Stomach (tissue), 9 donors: ENCODE data around the gene BCL6. TPM values are rescaled to one million over a fixed set of nuclear protein-coding genes. Genes with fewer than 3 reads are reported as not detected.

Experiments
- DNase-seq, 2 donors: peaks; one replicate each; pipeline versions ENCODE4 v3.0.0 to v3.0.0-alpha.2; 2013 to 2019
- H3K27ac ChIP-seq, 5 donors: fragments of 200-600 bp in 4 of 5; sonication (generic) in 4 of 5; one replicate each; pipeline ENCODE4 v1.5.1; 2013 to 2019; ENCODE audit warnings: mild to moderate bottlenecking in 1 of 5, moderate library complexity in 1 of 5
- H3K27me3 ChIP-seq, 3 donors: fragments of 200-600 bp; sonication (generic); one replicate each; pipeline ENCODE4 v1.5.1; 2017 to 2019; ENCODE audit warnings: mixed run types in 1 of 3
- H3K36me3 ChIP-seq, 4 donors: fragments of 200-600 bp; sonication (generic); 1 replicate in 3 of 4; 2 replicates in 1 of 4; pipeline ENCODE4 v1.5.1; 2016 to 2019
- H3K4me1 ChIP-seq, 4 donors: fragments of 200-600 bp; sonication (generic); one replicate each; pipeline ENCODE4 v1.5.1; 2016 to 2019
- H3K4me3 ChIP-seq, 4 donors: fragments of 200-600 bp; sonication (generic) in 3 of 4; one replicate each; pipeline ENCODE4 v1.5.1; 2016 to 2019; ENCODE audit warnings: mild to moderate bottlenecking in 1 of 4
- H3K9me3 ChIP-seq, 4 donors: fragments of 200-600 bp; sonication (generic); one replicate each; pipeline ENCODE4 v1.5.1; 2016 to 2019
- CTCF ChIP-seq, 7 experiments: fragments of 450-650 bp in 4 of 7; fragments of 200-600 bp in 3 of 7; sonication (generic) in 3 of 7; IDR thresholded peaks; one replicate each; pipeline ENCODE4 v1.5.1; 2016 to 2019; ENCODE audit warnings: antibody characterized with exemption in 7 of 7, control low read depth in 2 of 7, mild to moderate bottlenecking in 1 of 7
- EP300 ChIP-seq: sonication (generic); formaldehyde crosslinking; IDR thresholded peaks from one replicate; pipeline ENCODE4 v1.6.1; 2017; ENCODE audit warnings: antibody characterized with exemption
- POLR2A ChIP-seq, 4 donors: fragments of 450-650 bp; IDR thresholded peaks; one replicate each; pipeline ENCODE4 v1.6.1; 2016; ENCODE audit warnings: antibody characterized with exemption in 4 of 4, control low read depth in 2 of 4, mild to moderate bottlenecking in 1 of 4, moderate library complexity in 1 of 4
- POLR2AphosphoS5 ChIP-seq, 3 donors: sonication (generic); formaldehyde crosslinking; IDR thresholded peaks; one replicate each; pipeline ENCODE4 v1.6.1; 2016; ENCODE audit warnings: antibody characterized with exemption in 3 of 3
- WGBS, 5 donors: extraction: QIAGEN DNeasy Blood & Tissue Kit in 3 of 5; methylation state at CpG; one replicate each; pipeline versions ENCODE4 v1.1.5 to v1.1.7; 2013 to 2018; 5-methylcytosine and 5-hydroxymethylcytosine counted together
- intact Hi-C: fragments of 100-400 bp; cut with DNase I; formaldehyde crosslinking; loops from one replicate; pipeline ENCODE4 v1.15.1; 2023; ENCODE audit warnings: low total_unique reads
- polyA plus RNA-seq, 3 donors: library from polyadenylated mRNA; stranded (reverse); fragments of 200-250 nt; gene quantifications; one replicate each; pipeline ENCODE4 v1.2.3, GENCODE V29; 2013
- total RNA-seq, 5 donors: library from RNA; depleted of rRNA; stranded (reverse); fragments of >200 nt; gene quantifications; one replicate each; pipeline versions ENCODE4 v1.1.0 to v1.2.3, GENCODE V29; 2014 to 2016
- donor health status: healthy with polysubstance abuse.
- donor health status: Bipolar disorder and iron deficiency.
- donor health status: healthy.

Gene BCL6
- total and polyA plus RNA-seq, 8 donors: 11.1 to 112 (median 37.7) TPM

DNA sequence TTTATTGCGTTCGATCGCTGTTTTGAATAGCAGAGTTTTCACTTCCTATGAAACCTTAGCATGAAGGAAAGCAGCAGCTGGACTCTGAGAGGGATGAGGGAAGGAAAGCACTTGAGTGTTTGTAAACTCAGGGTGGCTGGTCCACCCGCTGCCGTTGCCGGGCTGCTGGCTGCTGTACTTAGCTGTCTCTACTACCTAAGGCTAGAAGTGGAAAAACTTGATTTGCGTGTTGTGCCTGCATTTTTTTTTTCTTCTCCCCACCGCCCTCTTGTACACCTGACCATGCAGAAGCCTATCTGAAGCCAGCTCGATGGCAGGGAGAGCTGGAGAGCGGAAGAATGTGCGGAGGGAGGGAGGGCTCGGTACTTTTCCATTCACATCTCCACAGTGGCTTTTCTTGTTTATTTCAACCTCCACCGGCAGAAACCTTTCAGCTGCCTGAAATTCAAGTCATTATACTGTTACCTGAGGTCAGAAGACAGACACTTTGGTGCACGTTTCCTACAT lies 4.8 kb upstream of the BCL6 start:
- Histone ChIP-seq H3K36me3 (no peaks in the 10 kb centered on the region), H3K27me3 (no peaks in the 10 kb centered on the region), H3K27ac (peak overlapping the region; percentile 68 to 100 (median 93)), H3K9me3 (no peaks in the 10 kb centered on the region), H3K4me1 (peaks cover 19 to 55% (median 34%) of the 10 kb centered on the region in 4 donors), H3K4me3 (peak overlapping the region; percentile 18 to 32 (median 28))
- DNase-seq: peak; percentile 84 to 95
- WGBS, 5 donors: 11 to 31% (median 22%) methylated on average over 14 of the region's 14 CpGs
- TF ChIP-seq POLR2AphosphoS5 (IDR thresholded peaks at IDR 0.05) (peak; percentile 57 to 84 (median 83)), EP300 (no peak), POLR2A (IDR thresholded peaks at IDR 0.05) (peak in 2 of 4 donors; percentile 8 to 43), CTCF (IDR thresholded peaks at IDR 0.05) (peak in 1 of 7 experiments; percentile 15)
- intact Hi-C loops: no loop called here

- H3K4me3 ChIP-seq: no peak overlapping the region
- WGBS, 5 donors: 2 to 9% (median 6%) methylated on average over 2 of the region's 2 CpGs
- peak; percentile 96 for DNase-seq
- H3K4me1 ChIP-seq: peaks cover 19 to 57% (median 36%) of the 10 kb centered on the region in 4 donors
- intact Hi-C loops: no loop called here
- H3K27ac ChIP-seq: peak overlapping the region in 4 of 5 donors; percentile 93 to 100 (median 98)
- no peaks in the 10 kb centered on the region for H3K9me3 ChIP-seq
- H3K27me3 ChIP-seq: no peaks in the 10 kb centered on the region
- H3K36me3 ChIP-seq: no peaks in the 10 kb centered on the region
- TF ChIP-seq EP300: no peak
- no peak for TF ChIP-seq POLR2A (IDR thresholded peaks at IDR 0.05)
- peak in 5 of 7 experiments; percentile 92 to 98 (median 93) for TF ChIP-seq CTCF (IDR thresholded peaks at IDR 0.05)
- peak; percentile 43 to 89 (median 61) for TF ChIP-seq POLR2AphosphoS5 (IDR thresholded peaks at IDR 0.05)
Observed at GRCh38 chr3:187748050-187748481, 2.8 kb upstream of the BCL6 start.

DNA sequence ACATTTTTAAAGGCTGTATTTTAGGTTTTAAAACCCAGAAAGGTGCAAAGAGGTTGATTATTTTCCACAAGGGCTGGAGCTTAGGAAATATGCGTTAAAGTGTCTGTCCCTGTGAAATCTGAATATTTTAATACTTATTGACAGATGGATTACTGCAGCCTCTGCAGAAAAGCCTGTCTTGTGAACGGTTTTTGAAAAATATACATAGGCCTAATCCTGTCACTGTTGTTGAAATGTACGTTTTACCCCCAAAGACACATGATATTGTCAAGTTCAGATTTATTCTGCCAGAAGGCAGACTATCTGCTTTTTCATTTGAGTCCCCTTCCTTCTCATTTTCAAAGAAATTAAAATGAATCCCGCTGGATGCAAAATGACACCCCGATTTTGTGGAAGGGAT lies 2.2 kb upstream of the BCL6 start:
- Histone ChIP-seq H3K27me3 (no peaks in the 10 kb centered on the region), H3K4me3 (no peak overlapping the region), H3K4me1 (peaks cover 21 to 63% (median 42%) of the 10 kb centered on the region in 4 donors), H3K9me3 (no peaks in the 10 kb centered on the region), H3K36me3 (no peaks in the 10 kb centered on the region), H3K27ac (peak overlapping the region in 4 of 5 donors; percentile 93 to 100 (median 98))
- 46 to 52% (median 51%) methylated on average over 5 of the region's 5 CpGs for WGBS, 5 donors
- DNase-seq: no peak
- intact Hi-C loops: no loop called here
- TF ChIP-seq POLR2AphosphoS5 (IDR thresholded peaks at IDR 0.05): no peak
- no peak for TF ChIP-seq POLR2A (IDR thresholded peaks at IDR 0.05)
- no peak for TF ChIP-seq CTCF (IDR thresholded peaks at IDR 0.05)
- TF ChIP-seq EP300: no peak

DNA sequence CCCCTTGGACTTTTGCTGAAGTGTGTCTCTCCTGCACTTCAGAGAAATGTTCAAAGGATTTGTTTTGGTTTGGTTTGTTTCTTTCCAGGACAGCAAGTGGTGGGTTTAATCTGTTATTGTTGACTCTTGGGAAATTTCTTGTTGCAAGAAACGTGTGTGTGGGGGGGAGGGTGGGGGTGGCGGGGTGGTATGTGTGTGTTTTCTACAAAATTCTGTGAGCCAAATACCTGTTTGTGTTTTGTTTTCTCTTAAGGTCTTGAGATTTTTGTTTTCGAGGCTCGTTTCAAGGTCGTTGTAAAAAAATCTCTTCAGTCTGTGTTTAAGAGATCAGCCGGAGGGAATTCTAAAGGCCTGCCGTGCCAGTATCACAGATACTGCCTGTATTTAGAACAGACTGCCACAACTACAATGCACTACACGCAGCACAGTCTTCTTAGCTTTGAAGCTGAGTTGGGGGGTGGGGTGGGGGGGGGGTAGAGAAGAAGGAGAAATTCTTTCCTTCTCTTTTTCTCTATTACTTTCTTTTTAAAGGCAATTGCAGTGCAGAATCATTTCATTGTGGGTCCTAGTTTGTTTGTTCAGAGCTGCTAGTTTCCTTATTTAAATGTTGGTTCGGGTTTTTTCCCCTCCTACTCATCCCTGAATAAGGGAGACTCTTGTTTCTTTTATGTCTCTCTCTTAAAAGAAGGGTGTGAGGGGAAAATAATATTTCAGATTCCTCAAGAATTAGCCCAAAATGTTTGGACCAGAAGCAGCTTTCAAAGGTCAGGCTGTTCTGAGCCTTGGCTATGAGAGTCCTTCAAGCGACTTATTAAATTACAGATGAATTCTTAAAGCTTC lies 1.4 kb upstream of the BCL6 start:
- intact Hi-C loops: no loop called here
- Histone ChIP-seq H3K27me3 (no peaks in the 10 kb centered on the region), H3K9me3 (no peaks in the 10 kb centered on the region), H3K36me3 (no peaks in the 10 kb centered on the region), H3K27ac (peak overlapping the region; percentile 50 to 100 (median 98)), H3K4me3 (peak overlapping the region; percentile 57 to 83 (median 70)), H3K4me1 (peaks cover 28 to 71% (median 46%) of the 10 kb centered on the region in 4 donors)
- peak in 1 of 2 donors; percentile 67 for DNase-seq
- WGBS, 5 donors: 16 to 32% (median 25%) methylated on average over 10 of the region's 10 CpGs
- TF ChIP-seq POLR2A (IDR thresholded peaks at IDR 0.05) (no peak), POLR2AphosphoS5 (IDR thresholded peaks at IDR 0.05) (no peak)
